ENCODE measurements around the gene SEMA5A. TPM values are rescaled to one million over a fixed set of nuclear protein-coding genes. Genes with fewer than 3 reads are reported as not detected.

The SEMA5A gene
- polyA plus RNA-seq, 1 donor (not counting 4 experiments of a cell fraction or from before 2014, with no cell fraction given): 0.16 TPM

GRCh38 chr5:9148242-9148641, 397.6 kb downstream of the SEMA5A start:
- H3K4me3 ChIP-seq (ENCODE audit: control insufficient read depth in 2 of 3, extremely low read depth in 1 of 3, insufficient read depth in 2 of 3, low read depth in 1 of 3, low read length in 3 of 3): no peak overlapping the region
- no peak overlapping the region for H2AFZ ChIP-seq (ENCODE audit: control insufficient read depth, low read length)
- TF ChIP-seq EZH2 (IDR thresholded peaks at IDR 0.05; ENCODE audit: low read length): no peak
- TF ChIP-seq CTCF (optimal IDR thresholded peaks at IDR 0.05 in 1 of 3, IDR thresholded peaks at IDR 0.05 in 1 of 3, conservative IDR thresholded peaks at IDR 0.05 in 1 of 3; ENCODE audit: extremely low read depth in 1 of 3, insufficient read depth in 2 of 3, low read length in 3 of 3): no peak
- no peak for DNase-seq (ENCODE audit: low read depth, low spot score)
- peaks cover 20% of the 10 kb centered on the region for H3K4me1 ChIP-seq (ENCODE audit: control insufficient read depth, extremely low read depth, insufficient read depth, low read length)
- no peaks in the 10 kb centered on the region for H3K36me3 ChIP-seq (ENCODE audit: control insufficient read depth in 2 of 2, extremely low read depth in 1 of 2, insufficient read depth in 2 of 2, low read length in 2 of 2)
- no peak overlapping the region for H3K4me2 ChIP-seq (ENCODE audit: control insufficient read depth, extremely low read depth, insufficient read depth, low read depth, low read length)
- dilution Hi-C loops (cut with MboI; ENCODE audit: extremely low pct_ligation_motif_present, low sequenced_read_pairs): no loop called here
- FAIRE-seq: no peak
- H3K27ac ChIP-seq (ENCODE audit: control insufficient read depth, insufficient read depth, low read length): no peak overlapping the region
- peaks cover 5% of the 10 kb centered on the region for H3K9me3 ChIP-seq (ENCODE audit: control insufficient read depth, low read depth, low read length)
- H3K9ac ChIP-seq (ENCODE audit: control insufficient read depth, extremely low read depth, insufficient read depth, low read length): no peak overlapping the region
- H3K79me2 ChIP-seq (ENCODE audit: control insufficient read depth, insufficient read depth, low read length): no peaks in the 10 kb centered on the region
- no peaks in the 10 kb centered on the region for H4K20me1 ChIP-seq (ENCODE audit: control insufficient read depth, extremely low read depth, insufficient read depth, low read length)
- no peaks in the 10 kb centered on the region for H3K9me1 ChIP-seq (ENCODE audit: control insufficient read depth, extremely low read depth, insufficient read depth, low read length)
- no peaks in the 10 kb centered on the region for H3K27me3 ChIP-seq (ENCODE audit: control insufficient read depth, extremely low read depth, insufficient read depth, low read length)

DNA sequence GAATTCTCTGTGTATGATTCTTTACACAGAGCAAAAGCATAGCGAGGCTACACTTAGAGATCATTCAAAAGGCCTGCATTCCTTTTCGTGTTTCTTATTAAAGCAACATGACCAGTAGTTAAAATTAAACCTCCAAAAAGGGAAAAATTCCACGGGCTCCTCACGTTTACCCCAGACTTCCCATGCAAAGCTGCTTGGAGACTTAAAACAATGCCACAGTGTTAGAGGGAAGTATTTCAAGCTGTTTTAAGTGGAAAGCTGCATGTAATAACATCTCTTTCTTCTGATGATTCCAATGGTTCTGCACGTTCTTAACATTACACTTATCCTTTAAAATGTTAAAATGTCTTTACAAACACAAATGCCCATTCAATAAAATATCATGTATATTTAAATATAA, 405.2 kb downstream of the SEMA5A start:
- Histone ChIP-seq H3K9me3 (ENCODE audit: control insufficient read depth, low read depth, low read length) (peaks cover 5% of the 10 kb centered on the region), H3K4me2 (ENCODE audit: control insufficient read depth, extremely low read depth, insufficient read depth, low read depth, low read length) (no peak overlapping the region), H3K36me3 (ENCODE audit: control insufficient read depth in 2 of 2, extremely low read depth in 1 of 2, insufficient read depth in 2 of 2, low read length in 2 of 2) (no peaks in the 10 kb centered on the region), H2AFZ (ENCODE audit: control insufficient read depth, low read length) (no peak overlapping the region), H3K9me1 (ENCODE audit: control insufficient read depth, extremely low read depth, insufficient read depth, low read length) (no peaks in the 10 kb centered on the region), H4K20me1 (ENCODE audit: control insufficient read depth, extremely low read depth, insufficient read depth, low read length) (no peaks in the 10 kb centered on the region), H3K9ac (ENCODE audit: control insufficient read depth, extremely low read depth, insufficient read depth, low read length) (no peak overlapping the region), H3K4me3 (ENCODE audit: control insufficient read depth in 2 of 3, extremely low read depth in 1 of 3, insufficient read depth in 2 of 3, low read depth in 1 of 3, low read length in 3 of 3) (no peak overlapping the region), H3K27me3 (ENCODE audit: control insufficient read depth, extremely low read depth, insufficient read depth, low read length) (no peaks in the 10 kb centered on the region), H3K79me2 (ENCODE audit: control insufficient read depth, insufficient read depth, low read length) (no peaks in the 10 kb centered on the region), H3K27ac (ENCODE audit: control insufficient read depth, insufficient read depth, low read length) (no peak overlapping the region), H3K4me1 (ENCODE audit: control insufficient read depth, extremely low read depth, insufficient read depth, low read length) (no peaks in the 10 kb centered on the region)
- DNase-seq (ENCODE audit: low read depth, low spot score): no peak
- TF ChIP-seq EZH2 (IDR thresholded peaks at IDR 0.05; ENCODE audit: low read length) (no peak), CTCF (optimal IDR thresholded peaks at IDR 0.05 in 1 of 3, IDR thresholded peaks at IDR 0.05 in 1 of 3, conservative IDR thresholded peaks at IDR 0.05 in 1 of 3; ENCODE audit: extremely low read depth in 1 of 3, insufficient read depth in 2 of 3, low read length in 3 of 3) (no peak)
- no peak for FAIRE-seq
- dilution Hi-C loops (cut with MboI; ENCODE audit: extremely low pct_ligation_motif_present, low sequenced_read_pairs): no loop called here

All from keratinocyte (primary cell).